ENCODE measurements around the gene CAND2.

GRCh38 chr3:12837295-12837986, 41.0 kb downstream of the CAND2 start:
- TF ChIP-seq CTCF (IDR thresholded peaks at IDR 0.05; ENCODE audit: low read depth, low read length, missing input control) (no peak), TAF1 (conservative IDR thresholded peaks at IDR 0.05) (no peak), FOXA1 (IDR thresholded peaks at IDR 0.05) (no peak), JUND (IDR thresholded peaks at IDR 0.05) (no peak), GABPA (IDR thresholded peaks at IDR 0.05 in 1 of 2, conservative IDR thresholded peaks at IDR 0.05 in 1 of 2) (no peak)

Data from liver (tissue), 3 donors.